Psoas muscle (tissue), 8 donors: ENCODE results near the gene ADARB1. TPM values are rescaled to one million over a fixed set of nuclear protein-coding genes. Genes with fewer than 3 reads are reported as not detected.

Experiments
- ATAC-seq, 4 donors: fragments of 200-7000 bp; cut with Tn5 transposase; one replicate each; pipeline ENCODE4 v1.9.1; 2020; ENCODE audit warnings: moderate library complexity in 3 of 4, mild to moderate bottlenecking in 2 of 4
- DNase-seq, 2 donors: peaks; one replicate each; pipeline ENCODE4 v3.0.0-alpha.2; 2020
- H3K27ac ChIP-seq: fragments of 200-600 bp; one replicate; pipeline ENCODE4 v1.8.0; 2022
- H3K27me3 ChIP-seq, 3 donors: fragments of 200-600 bp in 1 of 3; one replicate each; pipeline versions ENCODE4 v1.6.1 to v1.8.0; 2013 to 2022; ENCODE audit warnings: low read length in 2 of 3, mild to moderate bottlenecking in 2 of 3, moderate library complexity in 1 of 3; ENCODE audit not compliant: insufficient read depth in 3 of 3
- H3K36me3 ChIP-seq, 2 donors: fragments of 200-600 bp in 1 of 2; one replicate each; pipeline versions ENCODE4 v1.6.1 to v1.8.0; 2013 to 2022; ENCODE audit warnings: low read depth in 1 of 2, mild to moderate bottlenecking in 1 of 2, moderate library complexity in 1 of 2; ENCODE audit not compliant: insufficient read depth in 1 of 2
- H3K4me1 ChIP-seq: fragments of 200-600 bp; one replicate; pipeline ENCODE4 v1.8.0; 2022
- H3K4me3 ChIP-seq: fragments of 200-600 bp; one replicate; pipeline ENCODE4 v1.8.0; 2022; ENCODE audit warnings: mild to moderate bottlenecking
- H3K9me3 ChIP-seq: fragments of 200-600 bp; one replicate; pipeline ENCODE4 v1.8.0; 2022
- WGBS, 3 donors: extraction: QIAGEN DNeasy Blood & Tissue Kit; methylation state at CpG; one replicate each; pipeline versions ENCODE4 v1.1.6 to v1.1.7; 2013; 5-methylcytosine and 5-hydroxymethylcytosine counted together
- intact Hi-C, 2 donors: fragments of 100-400 bp; cut with DNase I; formaldehyde crosslinking; loops; one replicate each; pipeline versions ENCODE4 v1.11.0 to v1.14.2; 2022
- polyA plus RNA-seq, 3 donors: library from polyadenylated mRNA; stranded (reverse); fragments of 200-250 nt; gene quantifications; one replicate each; pipeline ENCODE4 v1.2.3, GENCODE V29; 2013
- total RNA-seq, 4 donors: library from RNA; stranded (reverse); fragmentation: NEBNext Ultra II Directional in 2 of 4; extraction: Animal tissue kit (Norgen Biotek cat#: 25700) in 2 of 4; gene quantifications; one replicate each; pipeline versions ENCODE4 v1.2.1 to v1.2.4, GENCODE V29; 2021 to 2023
- TF ChIP-seq, protein P1 (sequence below): fragments of 200-600 bp; IDR thresholded peaks from one replicate; pipeline ENCODE4 v1.8.0; 2022; ENCODE audit warnings: antibody characterized with exemption
- donor health status: healthy with polysubstance abuse.
- donor health status: DM: no; HTN: no; CAD: no; lungs with moderate emphysema.
- donor health status: Bipolar disorder and iron deficiency.
- donor health status: healthy.
- donor health status: DM: yes; HTN: yes; CAD: no.
- donor health status: DM: no; HTN: no; CAD: no.
- donor health status: DM: no; HTN: no; CAD: no.
- donor health status: DM: yes; HTN: yes; CAD: no.

The ADARB1 gene
- total and polyA plus RNA-seq, 7 donors, result 3.8 to 22.7 (median 6.9) TPM

GRCh38 chr21:45055861-45056260, 18.5 kb upstream of the ADARB1 start:
- H3K4me3 ChIP-seq, result peak overlapping the region; percentile 18
- no peaks in the 10 kb centered on the region for H3K27me3 ChIP-seq
- intact Hi-C loops, result no loop called here
- 47 to 79% (median 53%) methylated on average over 16 of the region's 16 CpGs for WGBS, 3 donors
- ATAC-seq (no peak), DNase-seq (no peak)
- H3K9me3 ChIP-seq, result no peaks in the 10 kb centered on the region
- TF ChIP-seq, protein P1, sequence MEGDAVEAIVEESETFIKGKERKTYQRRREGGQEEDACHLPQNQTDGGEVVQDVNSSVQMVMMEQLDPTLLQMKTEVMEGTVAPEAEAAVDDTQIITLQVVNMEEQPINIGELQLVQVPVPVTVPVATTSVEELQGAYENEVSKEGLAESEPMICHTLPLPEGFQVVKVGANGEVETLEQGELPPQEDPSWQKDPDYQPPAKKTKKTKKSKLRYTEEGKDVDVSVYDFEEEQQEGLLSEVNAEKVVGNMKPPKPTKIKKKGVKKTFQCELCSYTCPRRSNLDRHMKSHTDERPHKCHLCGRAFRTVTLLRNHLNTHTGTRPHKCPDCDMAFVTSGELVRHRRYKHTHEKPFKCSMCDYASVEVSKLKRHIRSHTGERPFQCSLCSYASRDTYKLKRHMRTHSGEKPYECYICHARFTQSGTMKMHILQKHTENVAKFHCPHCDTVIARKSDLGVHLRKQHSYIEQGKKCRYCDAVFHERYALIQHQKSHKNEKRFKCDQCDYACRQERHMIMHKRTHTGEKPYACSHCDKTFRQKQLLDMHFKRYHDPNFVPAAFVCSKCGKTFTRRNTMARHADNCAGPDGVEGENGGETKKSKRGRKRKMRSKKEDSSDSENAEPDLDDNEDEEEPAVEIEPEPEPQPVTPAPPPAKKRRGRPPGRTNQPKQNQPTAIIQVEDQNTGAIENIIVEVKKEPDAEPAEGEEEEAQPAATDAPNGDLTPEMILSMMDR, result no peak
- no peaks in the 10 kb centered on the region for H3K36me3 ChIP-seq
- peaks cover 23% of the 10 kb centered on the region for H3K4me1 ChIP-seq
- H3K27ac ChIP-seq, result no peak overlapping the region

- ATAC-seq, result no peak
- no peak overlapping the region for H3K27ac ChIP-seq
- 72 to 76% (median 75%) methylated on average over 22 of the region's 22 CpGs for WGBS, 3 donors
Measured at GRCh38 chr21:45056296-45056904, 18.0 kb upstream of the ADARB1 start.

GRCh38 chr21:45056917-45057560, 17.3 kb upstream of the ADARB1 start:
- TF ChIP-seq, protein P1, result no peak
- H3K36me3 ChIP-seq, result no peaks in the 10 kb centered on the region
- H3K4me1 ChIP-seq, result peaks cover 11% of the 10 kb centered on the region
- 80 to 89% (median 84%) methylated on average over 12 of the region's 12 CpGs for WGBS, 3 donors
- no peak for ATAC-seq
- peaks cover 0 to 2% (median 0%) of the 10 kb centered on the region in 3 donors for H3K27me3 ChIP-seq
- intact Hi-C loops, result no loop called here
- H3K4me3 ChIP-seq, result no peak overlapping the region
- H3K9me3 ChIP-seq, result no peaks in the 10 kb centered on the region
- no peak for DNase-seq
- H3K27ac ChIP-seq, result no peak overlapping the region

More at GRCh38 chr21:45056296-45056904, 18.0 kb upstream of the ADARB1 start:
- TF ChIP-seq, protein P1, result no peak
- Histone ChIP-seq H3K4me1 (peaks cover 18% of the 10 kb centered on the region), H3K4me3 (peak overlapping the region; percentile 18), H3K9me3 (no peaks in the 10 kb centered on the region), H3K27me3 (peaks cover 0 to 2% (median 0%) of the 10 kb centered on the region in 3 donors), H3K36me3 (no peaks in the 10 kb centered on the region)
- intact Hi-C loops, result no loop called here
- DNase-seq, result no peak

- H3K36me3 ChIP-seq, result no peaks in the 10 kb centered on the region
- ATAC-seq (no peak), DNase-seq (no peak)
- H3K4me1 ChIP-seq, result peaks cover 9% of the 10 kb centered on the region
- H3K27ac ChIP-seq, result no peak overlapping the region
- intact Hi-C loops, result no loop called here
- peaks cover 0 to 2% (median 0%) of the 10 kb centered on the region in 3 donors for H3K27me3 ChIP-seq
- 81 to 85% (median 84%) methylated on average over 14 of the region's 14 CpGs for WGBS, 3 donors
- no peak overlapping the region for H3K4me3 ChIP-seq
- H3K9me3 ChIP-seq, result no peaks in the 10 kb centered on the region
- TF ChIP-seq, protein P1, result no peak
Measured at GRCh38 chr21:45057886-45058285, 16.5 kb upstream of the ADARB1 start.
